Bronchial epithelial cell (primary cell): ENCODE measurements around the gene BAIAP3. TPM values are rescaled to one million over a fixed set of nuclear protein-coding genes. Genes with fewer than 3 reads are reported as not detected.

Source experiments
- DNase-seq: peaks from one replicate; pipeline ENCODE4 v3.0.0-alpha.2; 2010; ENCODE audit warnings: low read depth
- FAIRE-seq: peaks from 2 replicates; lab custom pipeline; 2011; peaks lifted over from hg19 to GRCh38; lab: Jason Lieb, UNC
- H3K27me3 ChIP-seq: 2 replicates; pipeline ENCODE4 v1.5.1; 2011; ENCODE audit warnings: low read length; ENCODE audit not compliant: control insufficient read depth, insufficient read depth
- H3K36me3 ChIP-seq: 2 replicates; pipeline ENCODE4 v1.5.1; 2011; ENCODE audit warnings: low read length; ENCODE audit not compliant: control insufficient read depth, insufficient read depth
- H3K4me3 ChIP-seq: 2 replicates; pipeline ENCODE4 v1.5.1; 2011; ENCODE audit warnings: mild to moderate bottlenecking, low read depth, low read length, control low read depth
- total RNA-seq: library from RNA; depleted of rRNA; stranded (reverse); fragments of >200 nt; gene quantifications from 2 replicates; pipeline ENCODE4 v1.2.1, GENCODE V29; 2014
- TF ChIP-seq, protein P1 (sequence below): IDR thresholded peaks from 2 replicates; pipeline ENCODE4 v1.5.1; 2011; ENCODE audit warnings: mild to moderate bottlenecking, moderate library complexity, low read length, control low read depth, inconsistent platforms; ENCODE audit not compliant: insufficient read depth, severe bottlenecking

Gene BAIAP3
- total RNA-seq, 1 donor from 2014 or later, result 0.26 TPM

DNA sequence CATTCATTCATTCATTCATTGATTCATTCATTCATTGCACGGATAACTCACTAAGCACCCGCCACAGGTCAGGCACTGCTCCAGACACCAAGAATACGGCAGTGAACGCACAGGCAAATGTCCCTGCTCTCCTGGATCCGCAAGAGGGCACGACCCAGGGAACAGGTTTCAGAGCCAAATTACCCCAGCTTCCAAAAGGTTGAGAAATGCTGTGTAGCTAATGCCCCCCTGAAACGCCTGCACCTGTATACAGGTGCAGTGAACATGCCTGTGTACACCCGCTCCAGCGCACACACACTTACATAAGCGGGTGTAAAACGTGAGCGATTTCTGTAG lies 33.6 kb upstream of the BAIAP3 start:
- Histone ChIP-seq H3K4me3 (no peak overlapping the region), H3K27me3 (peaks cover 2% of the 10 kb centered on the region), H3K36me3 (no peaks in the 10 kb centered on the region)
- TF ChIP-seq, protein P1, sequence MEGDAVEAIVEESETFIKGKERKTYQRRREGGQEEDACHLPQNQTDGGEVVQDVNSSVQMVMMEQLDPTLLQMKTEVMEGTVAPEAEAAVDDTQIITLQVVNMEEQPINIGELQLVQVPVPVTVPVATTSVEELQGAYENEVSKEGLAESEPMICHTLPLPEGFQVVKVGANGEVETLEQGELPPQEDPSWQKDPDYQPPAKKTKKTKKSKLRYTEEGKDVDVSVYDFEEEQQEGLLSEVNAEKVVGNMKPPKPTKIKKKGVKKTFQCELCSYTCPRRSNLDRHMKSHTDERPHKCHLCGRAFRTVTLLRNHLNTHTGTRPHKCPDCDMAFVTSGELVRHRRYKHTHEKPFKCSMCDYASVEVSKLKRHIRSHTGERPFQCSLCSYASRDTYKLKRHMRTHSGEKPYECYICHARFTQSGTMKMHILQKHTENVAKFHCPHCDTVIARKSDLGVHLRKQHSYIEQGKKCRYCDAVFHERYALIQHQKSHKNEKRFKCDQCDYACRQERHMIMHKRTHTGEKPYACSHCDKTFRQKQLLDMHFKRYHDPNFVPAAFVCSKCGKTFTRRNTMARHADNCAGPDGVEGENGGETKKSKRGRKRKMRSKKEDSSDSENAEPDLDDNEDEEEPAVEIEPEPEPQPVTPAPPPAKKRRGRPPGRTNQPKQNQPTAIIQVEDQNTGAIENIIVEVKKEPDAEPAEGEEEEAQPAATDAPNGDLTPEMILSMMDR, result no peak
- FAIRE-seq (no peak), DNase-seq (no peak)

DNA sequence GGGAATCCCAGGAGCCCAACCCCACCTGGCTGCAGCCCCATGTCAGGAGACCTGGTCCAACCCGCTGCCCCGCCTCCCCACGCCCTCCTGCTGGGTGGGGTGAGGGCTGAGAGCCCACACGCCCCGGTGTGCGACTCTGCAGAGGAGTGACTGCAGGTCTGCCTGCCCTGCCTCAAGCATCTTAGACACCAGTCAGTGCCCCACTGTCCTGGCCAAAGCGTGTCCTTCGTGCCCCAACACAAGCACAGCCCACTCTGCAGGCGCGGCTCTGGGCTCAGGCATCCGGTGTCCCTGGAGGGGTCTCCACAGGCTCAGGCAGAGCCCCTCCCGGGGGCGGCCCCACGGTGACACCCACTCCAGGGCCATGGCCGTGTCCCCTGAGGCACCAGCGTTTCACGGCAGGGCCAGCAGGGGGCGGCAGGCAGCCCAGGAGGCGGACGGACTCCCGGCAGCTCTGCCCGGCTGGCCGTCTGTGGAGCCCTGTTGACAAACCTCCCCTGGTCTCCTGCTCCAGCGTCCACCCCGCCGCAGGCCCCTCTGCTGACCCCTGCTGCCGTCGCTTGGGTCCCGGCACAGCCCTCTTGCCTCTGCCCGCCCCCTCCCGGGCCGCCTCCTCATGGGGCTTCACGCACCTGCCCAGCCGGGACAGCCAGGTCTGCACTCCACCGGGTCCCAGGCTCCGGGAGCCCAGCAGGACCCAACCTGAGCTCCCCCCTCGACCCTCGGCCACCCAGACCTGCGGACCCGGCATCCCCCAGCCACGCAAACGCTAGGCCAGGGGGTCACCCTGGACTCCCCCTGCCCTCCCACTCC lies 32.6 kb upstream of the BAIAP3 start:
- Histone ChIP-seq H3K4me3 (peak overlapping the region; percentile 7), H3K36me3 (no peaks in the 10 kb centered on the region), H3K27me3 (peaks cover 2% of the 10 kb centered on the region)
- no peak for DNase-seq
- no peak for FAIRE-seq
- TF ChIP-seq, protein P1, result peak; percentile 96

DNA sequence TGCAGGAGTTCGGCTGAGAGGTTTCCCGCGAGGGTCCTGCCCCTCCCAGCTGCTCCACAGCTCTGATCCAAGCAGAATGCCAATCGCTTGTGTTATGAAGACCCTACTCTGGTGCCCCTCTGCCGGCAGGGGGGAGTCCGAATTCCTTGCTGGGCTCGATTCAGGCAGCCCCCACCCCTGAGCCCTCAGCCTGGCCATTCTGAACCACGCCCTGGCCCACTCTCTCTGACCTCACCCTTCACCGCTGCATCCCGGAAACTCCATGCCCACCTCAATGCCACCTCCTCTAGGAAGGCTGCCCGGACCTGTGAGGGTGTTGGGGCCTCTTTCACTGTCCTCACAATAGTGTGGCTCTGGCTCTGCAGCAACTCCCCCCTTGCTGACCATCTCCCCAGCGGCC lies 31.9 kb upstream of the BAIAP3 start:
- TF ChIP-seq, protein P1, result no peak
- Histone ChIP-seq H3K27me3 (peaks cover 2% of the 10 kb centered on the region), H3K4me3 (no peak overlapping the region), H3K36me3 (no peaks in the 10 kb centered on the region)
- FAIRE-seq (no peak), DNase-seq (no peak)

DNA sequence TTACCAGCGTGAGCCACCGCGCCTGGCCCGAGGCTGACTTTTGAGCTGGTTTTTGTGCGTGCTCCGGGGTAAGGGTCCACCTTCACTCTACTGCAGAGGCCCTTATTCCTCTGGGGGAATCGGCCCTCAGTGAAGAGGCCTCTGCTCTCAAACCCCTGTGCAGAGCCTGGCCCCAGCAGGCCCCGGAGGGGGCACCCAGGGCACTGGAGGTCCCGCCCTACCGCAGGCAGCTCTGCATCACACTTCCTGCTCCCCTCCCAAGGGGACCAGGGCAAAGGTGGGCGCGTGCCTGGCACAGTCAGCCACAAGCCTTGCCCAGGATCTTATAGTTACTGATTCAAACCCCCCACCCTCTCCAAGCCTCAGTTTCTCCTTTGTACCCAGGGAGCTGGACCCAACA lies 27.6 kb upstream of the BAIAP3 start:
- H3K27me3 ChIP-seq, result no peaks in the 10 kb centered on the region
- TF ChIP-seq, protein P1, result no peak
- H3K36me3 ChIP-seq, result peaks cover 1% of the 10 kb centered on the region
- FAIRE-seq (no peak), DNase-seq (no peak)
- no peak overlapping the region for H3K4me3 ChIP-seq

DNA sequence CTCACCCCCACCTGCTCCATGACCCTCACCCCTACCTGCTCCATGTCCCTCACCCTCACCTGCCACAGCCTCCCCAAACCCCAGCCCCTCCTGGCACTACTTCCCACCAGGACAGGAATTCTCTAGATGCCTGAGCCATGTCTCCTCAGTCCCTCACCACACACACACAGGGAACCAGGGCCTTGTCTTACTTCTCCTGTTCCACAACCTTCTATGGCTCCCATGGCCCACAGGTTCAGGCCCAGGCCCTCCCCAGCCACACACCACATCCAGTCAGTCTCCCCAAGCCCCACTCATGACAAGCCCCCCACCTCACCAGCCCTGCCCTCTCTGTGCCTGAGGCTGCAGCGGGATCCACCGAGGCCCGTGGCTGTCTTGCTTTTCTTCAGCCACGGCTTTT lies 27.1 kb upstream of the BAIAP3 start:
- Histone ChIP-seq H3K36me3 (peaks cover 2% of the 10 kb centered on the region), H3K27me3 (no peaks in the 10 kb centered on the region), H3K4me3 (no peak overlapping the region)
- no peak for FAIRE-seq
- TF ChIP-seq, protein P1, result no peak
- no peak for DNase-seq
